Loucy (cell line): Measurements from ENCODE around the gene PAX3.

Experiments used
- CTCF ChIP-seq: fragments of 200-600 bp; sonication (generic); conservative IDR thresholded peaks from 2 replicates; pipeline ENCODE4 v1.5.1; 2014; ENCODE audit warnings: mild to moderate bottlenecking, antibody characterized with exemption, low read length
- EZH2phosphoT487 ChIP-seq: fragments of 200-600 bp; IDR thresholded peaks from 2 replicates; pipeline ENCODE4 v1.6.1; 2018; ENCODE audit warnings: antibody characterized with exemption, mild to moderate bottlenecking, moderate library complexity, borderline replicate concordance

DNA sequence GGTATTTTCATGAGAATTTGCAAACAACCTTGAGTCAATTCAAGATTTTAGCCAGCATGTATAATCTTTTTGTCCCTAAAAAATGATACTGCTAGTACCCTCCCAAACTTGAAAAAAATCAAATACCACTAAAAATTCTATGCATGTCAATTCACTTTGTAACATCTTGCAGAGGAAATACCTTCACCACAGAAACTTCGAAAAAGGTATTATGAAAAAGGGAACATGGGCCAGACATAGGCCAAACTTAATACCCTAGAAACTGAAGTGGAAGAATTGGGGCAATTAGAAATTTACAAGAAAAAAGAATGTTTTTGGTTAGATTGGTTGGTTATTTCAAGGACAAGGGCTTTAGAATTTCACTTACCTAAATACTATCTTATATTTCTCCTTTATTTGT lies 48.5 kb downstream of the PAX3 start:
- TF ChIP-seq EZH2phosphoT487: no peak
- no peak for TF ChIP-seq CTCF
